ENCODE data around the gene DIPK1B.
"Not testable (repeated sequence)": the region's sequence is repeated elsewhere in the genome, so short reads cannot be mapped to it uniquely, and the experiment has no call there.

DIPK1B gene

GRCh38 chr9:136753371-136754058 is 41.1 kb downstream of the DIPK1B start:
- no peak for DNase-seq (ENCODE audit: low read depth in 2 of 2)

- DNase-seq (ENCODE audit: low read depth in 2 of 2): no peak
Measured at GRCh38 chr9:136754059-136754572, 41.7 kb downstream of the DIPK1B start.

- DNase-seq (ENCODE audit: low read depth in 2 of 2): no peak
Measured at GRCh38 chr9:136754626-136755301, 42.4 kb downstream of the DIPK1B start.

- DNase-seq (ENCODE audit: low read depth in 2 of 2): not testable (repeated sequence)
Measured at GRCh38 chr9:136755302-136756133, 43.1 kb downstream of the DIPK1B start.

- no peak for DNase-seq (ENCODE audit: low read depth in 2 of 2)
Measured at GRCh38 chr9:136756134-136756438, 43.7 kb downstream of the DIPK1B start.

GRCh38 chr9:136756836-136757235 is 44.5 kb downstream of the DIPK1B start:
- DNase-seq (ENCODE audit: low read depth in 2 of 2): no peak

- no peak for DNase-seq (ENCODE audit: low read depth in 2 of 2)
Measured at GRCh38 chr9:136757328-136757727, 45.0 kb downstream of the DIPK1B start.

GRCh38 chr9:136757751-136758140 is 45.4 kb downstream of the DIPK1B start:
- no peak for DNase-seq (ENCODE audit: low read depth in 2 of 2)

GRCh38 chr9:136759001-136759400 is 46.6 kb downstream of the DIPK1B start:
- no peak for DNase-seq (ENCODE audit: low read depth in 2 of 2)

GRCh38 chr9:136759436-136760325 is 47.3 kb downstream of the DIPK1B start:
- DNase-seq (ENCODE audit: low read depth in 2 of 2): no peak

GRCh38 chr9:136760424-136760823 is 48.1 kb downstream of the DIPK1B start:
- no peak for DNase-seq (ENCODE audit: low read depth in 2 of 2)

- DNase-seq (ENCODE audit: low read depth in 2 of 2): not testable (repeated sequence)
Measured at GRCh38 chr9:136760834-136761544, 48.6 kb downstream of the DIPK1B start.

- DNase-seq (ENCODE audit: low read depth in 2 of 2): no peak
Measured at GRCh38 chr9:136761545-136761981, 49.2 kb downstream of the DIPK1B start.

- no peak for DNase-seq (ENCODE audit: low read depth in 2 of 2)
Measured at GRCh38 chr9:136762221-136762691, 49.9 kb downstream of the DIPK1B start.

GRCh38 chr9:136762915-136763648 is 50.7 kb downstream of the DIPK1B start:
- DNase-seq (ENCODE audit: low read depth in 2 of 2): no peak

GRCh38 chr9:136763649-136764035 is 51.3 kb downstream of the DIPK1B start:
- DNase-seq (ENCODE audit: low read depth in 2 of 2): no peak

GRCh38 chr9:136764301-136764891 is 52.0 kb downstream of the DIPK1B start, which contains the start of gene LCN15:
Gene LCN15 (minus strand): TSS chr9:136764518. CDS start chr9:136764488, 30 bp downstream.
- DNase-seq (ENCODE audit: low read depth in 2 of 2): no peak

- no peak for DNase-seq (ENCODE audit: low read depth in 2 of 2)
Measured at GRCh38 chr9:136765041-136765440, 52.7 kb downstream of the DIPK1B start.

- not testable (repeated sequence) for DNase-seq (ENCODE audit: low read depth in 2 of 2)
Measured at GRCh38 chr9:136765745-136766409, 53.5 kb downstream of the DIPK1B start.
